DMS53 treated with DMSO at 0.1 percent for 48 hours (cell line): ENCODE results near the gene DHRS3.

Source experiments
- DNase-seq: peaks from one replicate; lab custom pipeline; 2025; ENCODE audit not compliant: unreplicated experiment; lab: John Stamatoyannopoulos, UW

DHRS3 gene

GRCh38 chr1:12600335-12600734, 17.7 kb downstream of the DHRS3 start:
- no peak for DNase-seq

DNA sequence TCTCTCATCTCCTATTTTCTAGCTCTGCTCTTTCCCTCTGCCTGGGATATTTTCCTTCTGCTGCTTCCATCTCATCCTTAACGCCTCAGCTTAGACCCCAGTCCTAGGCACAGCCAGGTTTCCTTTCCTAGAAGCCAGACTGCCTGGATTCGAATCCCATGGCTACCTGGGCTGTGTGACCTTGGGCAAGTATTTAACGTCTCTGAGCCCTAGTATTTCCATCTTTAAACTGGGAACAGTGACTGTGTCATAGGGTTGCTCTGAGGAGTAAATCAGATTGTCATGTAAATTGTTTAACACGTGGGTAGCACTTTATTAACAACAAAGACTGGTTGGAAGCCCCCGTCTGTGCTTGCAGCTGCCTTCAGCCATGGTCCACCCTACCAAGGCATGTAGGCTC, 18.4 kb downstream of the DHRS3 start:
- no peak for DNase-seq

- no peak for DNase-seq
Measured at GRCh38 chr1:12598974-12599373, 19.0 kb downstream of the DHRS3 start.

DNA sequence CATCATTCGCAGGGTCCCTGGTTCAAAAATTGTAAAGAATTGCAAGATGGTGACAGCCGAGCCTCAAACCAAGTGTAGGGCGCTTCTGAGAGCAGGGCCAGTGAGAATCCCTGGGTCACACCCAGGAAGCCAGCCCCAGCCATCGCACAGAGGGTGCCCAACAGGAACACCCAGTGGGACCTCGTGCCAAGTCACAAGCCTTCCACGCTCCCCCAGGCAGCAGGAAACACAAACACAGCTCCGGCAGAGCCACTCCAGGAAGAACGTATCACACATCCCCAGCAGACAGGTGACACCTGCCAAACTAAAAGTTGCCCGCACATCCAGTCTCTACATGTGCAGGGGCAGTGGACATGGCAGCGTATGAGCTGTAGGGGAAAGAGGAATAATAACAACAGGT, 20.2 kb downstream of the DHRS3 start:
- no peak for DNase-seq

DNA sequence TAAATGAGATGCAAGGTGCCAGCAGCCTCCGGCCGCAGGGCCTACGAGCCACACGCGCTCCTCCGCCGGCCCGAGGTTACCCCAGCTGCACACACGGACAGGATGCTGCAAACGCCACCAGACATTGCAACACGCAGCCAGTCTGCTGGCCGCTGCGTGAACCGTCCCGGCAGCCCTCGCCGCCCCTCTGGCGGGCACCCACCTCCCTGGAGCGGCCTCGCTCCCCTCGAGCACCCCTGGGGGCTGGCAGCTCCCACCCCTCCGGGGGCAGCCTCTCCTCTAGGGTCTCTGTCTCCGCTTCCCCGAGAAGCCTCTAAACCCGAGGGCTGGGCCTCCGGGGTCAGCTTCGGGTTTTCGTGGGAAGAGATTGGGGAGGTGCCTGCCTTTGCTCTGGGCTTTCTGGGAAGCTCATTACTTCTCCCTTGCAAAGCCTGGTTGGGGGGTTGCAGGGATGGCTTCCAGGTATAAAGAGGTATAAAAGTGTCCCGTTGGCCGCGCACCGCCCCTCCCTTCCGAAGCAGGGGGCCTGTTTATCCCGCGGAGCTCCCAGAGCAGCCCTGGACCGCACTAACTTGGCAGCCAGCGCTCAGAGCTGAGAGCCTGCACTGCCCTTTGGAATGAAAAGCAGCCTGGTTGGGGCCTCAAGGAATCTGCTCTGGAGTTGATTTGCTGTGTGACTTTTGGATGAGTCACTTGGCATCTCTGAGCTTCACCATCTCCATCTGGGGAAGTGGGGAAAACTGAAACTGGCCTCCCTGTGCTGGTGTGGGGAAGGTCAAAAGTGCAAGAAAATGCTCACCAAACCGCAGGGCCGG, 21.8 kb downstream of the DHRS3 start:
- peak; percentile 88 for DNase-seq

- DNase-seq = no peak
Measured at GRCh38 chr1:12595757-12596006, 22.3 kb downstream of the DHRS3 start.

GRCh38 chr1:12594966-12595756, 22.8 kb downstream of the DHRS3 start:
- peak; percentile 58 for DNase-seq

- DNase-seq = no peak
Measured at GRCh38 chr1:12594490-12594889, 23.5 kb downstream of the DHRS3 start.

DNA sequence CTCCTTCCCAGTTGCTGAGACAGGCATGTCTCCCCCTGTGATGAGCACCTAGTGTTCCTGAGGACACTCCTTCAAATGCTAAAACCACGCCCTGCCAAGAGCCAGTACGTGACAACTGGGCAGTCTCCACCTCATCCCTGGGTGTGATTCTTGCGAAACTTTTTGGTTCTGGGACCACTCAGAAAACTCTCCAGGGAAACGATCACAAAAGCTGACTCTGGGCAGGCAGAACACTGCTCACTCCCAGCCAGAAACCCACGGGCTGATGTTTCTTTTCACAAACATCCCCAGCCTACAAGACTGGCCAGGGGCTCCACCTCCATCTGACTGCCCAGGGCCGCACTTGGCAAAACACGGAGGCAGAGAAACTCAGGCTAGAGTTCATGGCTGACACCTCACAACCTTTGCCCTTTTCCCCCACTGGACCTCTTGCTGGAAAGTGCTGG, 24.4 kb downstream of the DHRS3 start:
- no peak for DNase-seq

GRCh38 chr1:12592496-12592895, 25.5 kb downstream of the DHRS3 start:
- DNase-seq = no peak

DNA sequence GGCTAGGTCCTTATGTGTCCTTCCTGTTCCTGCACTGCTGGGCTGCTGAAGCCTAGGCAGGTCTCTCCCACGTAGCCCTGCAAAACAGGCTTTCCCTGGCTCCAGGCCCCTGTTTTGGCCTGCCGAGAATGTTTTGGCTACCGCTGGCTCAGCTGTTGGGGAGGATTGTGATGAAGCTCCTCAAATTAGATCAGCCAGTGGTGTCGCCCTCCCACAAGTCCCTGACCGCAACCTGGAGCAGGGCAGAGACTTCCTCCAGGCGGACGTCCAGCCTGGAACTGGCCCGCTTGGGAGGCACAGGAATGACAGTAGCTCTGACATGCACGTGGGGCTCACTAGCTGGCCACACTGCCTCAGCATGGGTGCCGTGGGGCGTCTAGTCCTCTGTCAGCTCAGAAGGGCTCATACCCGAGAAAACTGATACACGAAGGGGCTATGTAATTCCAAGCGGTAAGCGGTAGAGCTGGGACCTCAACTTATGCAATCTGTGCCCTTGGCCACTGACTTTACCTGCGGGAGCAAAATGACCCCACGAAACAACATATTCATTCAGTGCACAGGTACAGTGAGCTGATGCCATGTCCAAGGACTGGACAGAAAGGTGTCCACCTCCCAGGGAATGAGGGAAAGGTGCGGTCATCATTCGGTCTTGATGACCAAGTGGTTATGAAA, 26.6 kb downstream of the DHRS3 start:
- DNase-seq = no peak

GRCh38 chr1:12588695-12589094, 29.3 kb downstream of the DHRS3 start:
- DNase-seq = no peak

DNA sequence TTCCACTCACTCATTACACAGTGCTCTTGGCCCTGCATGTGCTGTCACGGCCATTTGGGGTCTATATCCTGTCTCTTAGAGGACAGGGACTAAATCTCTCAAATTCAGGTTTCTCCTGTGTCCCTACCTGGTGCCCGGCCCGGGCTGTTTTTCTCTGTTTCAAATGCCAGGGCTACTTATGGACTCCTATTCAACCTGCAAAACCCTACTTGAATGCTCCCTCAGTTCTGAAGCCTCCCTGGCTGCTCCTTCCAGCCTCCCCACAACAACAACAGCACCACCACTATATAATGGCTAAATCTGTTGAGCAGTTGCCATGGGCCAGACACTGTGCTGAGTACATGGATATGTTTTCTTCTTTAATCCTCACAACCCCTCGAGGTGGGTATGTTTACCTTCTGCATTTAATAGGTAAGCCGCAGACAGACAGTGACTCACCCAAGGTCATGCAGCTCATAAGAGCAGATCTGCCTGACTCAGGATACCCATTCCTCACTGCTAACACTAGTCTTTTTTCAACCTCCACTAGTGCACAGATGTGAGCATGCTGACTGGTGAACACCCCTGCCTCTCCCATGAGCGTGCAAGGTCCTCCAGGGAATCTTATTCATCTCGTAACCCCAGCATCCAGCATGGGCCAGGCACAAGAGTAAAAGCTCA, 29.9 kb downstream of the DHRS3 start:
- DNase-seq = no peak

DNA sequence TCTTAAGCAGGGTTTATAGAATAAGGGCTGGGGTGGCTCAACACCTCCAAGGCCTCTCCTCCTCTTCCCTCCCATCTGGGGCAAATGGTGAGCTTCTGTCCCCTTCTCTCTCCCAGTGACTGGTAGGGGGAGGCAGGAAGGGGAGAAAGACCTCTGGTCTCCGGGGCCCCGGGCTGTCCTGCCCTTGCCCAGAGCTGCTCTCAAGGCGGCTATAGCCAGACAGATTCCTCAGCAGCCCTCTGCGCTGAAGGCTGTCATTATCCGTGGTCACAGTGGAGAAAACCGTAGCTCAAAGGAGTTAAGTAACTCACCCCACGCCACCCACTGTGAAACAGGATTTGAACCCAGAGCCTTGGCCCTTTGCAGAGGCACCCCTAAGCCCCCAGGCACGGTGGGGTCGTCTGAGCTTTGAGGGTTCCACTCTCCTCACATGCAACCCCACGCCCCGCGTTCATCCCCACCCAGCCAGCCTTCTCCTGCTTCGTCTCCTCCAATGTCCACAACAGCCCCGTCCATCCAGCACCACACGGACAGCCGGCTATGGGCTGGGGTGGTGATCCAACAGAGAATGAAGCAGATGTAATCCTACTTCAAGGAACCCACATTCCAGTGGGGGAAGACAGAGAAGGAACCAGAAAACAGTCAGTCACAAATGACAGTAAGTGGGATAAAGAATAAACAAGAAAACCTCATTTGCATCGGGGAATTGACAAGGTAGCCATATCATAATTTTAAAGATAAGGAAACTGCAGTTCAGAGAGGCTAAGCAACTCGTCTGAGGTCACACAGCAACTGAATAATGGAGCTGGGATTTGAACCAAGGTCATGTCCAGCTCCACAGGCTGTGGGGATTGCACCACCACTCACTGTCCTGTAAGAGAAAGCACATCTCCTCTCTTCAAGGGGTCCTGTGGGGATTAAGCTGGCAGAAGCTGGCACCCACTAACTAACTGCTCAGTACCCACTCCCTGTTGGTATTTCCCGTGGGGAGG, 31.8 kb downstream of the DHRS3 start:
- no peak for DNase-seq

GRCh38 chr1:12585536-12585935, 32.5 kb downstream of the DHRS3 start:
- no peak for DNase-seq

DNA sequence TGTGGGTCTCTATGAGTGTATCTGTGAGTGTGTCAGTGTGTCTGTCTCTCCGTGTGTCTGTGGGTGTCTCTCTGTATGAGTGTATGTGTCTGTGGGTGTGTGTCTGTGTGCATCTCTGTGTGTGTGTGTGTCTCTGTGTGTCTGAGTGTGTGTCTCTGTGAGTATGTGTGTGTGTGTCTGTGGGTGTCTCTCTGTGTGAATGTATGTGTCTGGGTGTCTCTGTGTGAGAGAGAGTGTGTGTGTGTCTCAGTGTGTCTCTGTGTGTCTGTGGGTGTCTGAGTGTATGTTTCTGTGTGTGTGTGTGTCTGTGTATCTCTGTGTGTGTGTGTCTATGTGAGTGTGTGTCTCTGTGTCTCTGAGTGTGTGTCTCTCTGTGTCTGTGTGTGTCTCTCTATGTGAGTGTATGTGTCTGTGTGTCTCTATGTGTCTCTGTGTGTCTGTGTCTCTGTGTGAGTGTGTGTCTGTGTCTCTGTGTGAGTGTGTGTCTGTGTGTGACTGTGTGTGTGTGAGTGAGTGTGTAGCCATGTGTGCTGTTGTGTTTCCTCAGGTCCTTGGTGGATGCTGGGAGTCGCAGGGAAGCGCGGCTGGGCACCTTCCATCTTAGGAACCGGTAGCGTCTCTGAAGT, 33.0 kb downstream of the DHRS3 start:
- no peak for DNase-seq

DNA sequence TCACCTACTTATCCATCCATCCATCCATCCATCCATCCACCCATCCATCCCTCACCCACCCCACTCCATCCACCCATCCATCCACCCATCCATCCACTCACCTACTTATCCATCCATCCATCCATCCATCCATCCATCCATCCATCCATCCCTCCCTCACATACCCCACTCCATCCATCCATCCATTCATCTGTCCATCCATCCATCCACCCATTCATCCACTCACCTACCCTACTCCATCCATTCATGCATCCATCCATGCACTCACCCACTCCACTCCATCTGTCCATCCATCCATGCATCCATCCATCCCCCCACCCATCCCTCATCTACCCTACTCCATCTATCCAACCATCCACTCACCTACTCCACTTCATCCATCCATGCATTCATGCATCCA, 34.5 kb downstream of the DHRS3 start:
- DNase-seq = no peak

GRCh38 chr1:12582649-12583048, 35.4 kb downstream of the DHRS3 start:
- no peak for DNase-seq

GRCh38 chr1:12581179-12581578, 36.8 kb downstream of the DHRS3 start:
- DNase-seq = no peak
